GM23338 (cell line): ENCODE results near the gene DNAAF5. TPM values are rescaled to one million over a fixed set of nuclear protein-coding genes. Genes with fewer than 3 reads are reported as not detected.

Source experiments
- ATAC-seq: fragments of 200-7000 bp; cut with Tn5 transposase; 3 replicates; pipeline ENCODE4 v1.9.1; 2020
- DNase-seq: peaks from one replicate; pipeline ENCODE4 v3.0.0-alpha.2; 2015; ENCODE audit warnings: low spot score
- H2AFZ ChIP-seq: fragments of 200-600 bp; sonication (generic); 2 replicates; pipeline ENCODE4 v1.8.0; 2016; ENCODE audit warnings: antibody characterized with exemption, mild to moderate bottlenecking, moderate library complexity
- H3F3A ChIP-seq: fragments of 200-600 bp; sonication (generic); replicated peaks from 2 replicates; pipeline ENCODE4 v1.8.0; 2017; ENCODE audit warnings: antibody characterized with exemption, mixed run types, low read depth
- H3K27ac ChIP-seq: fragments of 200-600 bp; sonication (generic); 2 replicates; pipeline ENCODE4 v1.6.1; 2016; ENCODE audit warnings: low read depth
- H3K27me3 ChIP-seq: fragments of 200-600 bp; sonication (generic); 2 replicates; pipeline ENCODE4 v1.8.0; 2016; ENCODE audit warnings: mild to moderate bottlenecking, mixed run types, moderate library complexity; ENCODE audit not compliant: insufficient read depth
- H3K36me3 ChIP-seq: fragments of 200-600 bp; sonication (generic); 2 replicates; pipeline ENCODE4 v1.8.0; 2016; ENCODE audit warnings: mild to moderate bottlenecking; ENCODE audit not compliant: insufficient read depth
- H3K4me1 ChIP-seq: fragments of 200-600 bp; sonication (generic); 2 replicates; pipeline ENCODE4 v1.8.0; 2016; ENCODE audit warnings: mild to moderate bottlenecking, moderate library complexity; ENCODE audit not compliant: insufficient read depth
- H3K4me2 ChIP-seq: fragments of 200-600 bp; sonication (generic); 2 replicates; pipeline ENCODE4 v1.7.1; 2017; ENCODE audit warnings: mixed run types
- H3K4me3 ChIP-seq: fragments of 200-600 bp; sonication (generic); 2 replicates; pipeline ENCODE4 v1.6.1; 2016; ENCODE audit warnings: mixed run types
- H3K79me2 ChIP-seq: fragments of 200-600 bp; sonication (generic); replicated peaks from 2 replicates; pipeline ENCODE4 v1.8.0; 2017; ENCODE audit warnings: mild to moderate bottlenecking; ENCODE audit not compliant: insufficient read depth
- H3K9me2 ChIP-seq: fragments of 200-600 bp; sonication (generic); 2 replicates; pipeline ENCODE4 v1.8.0; 2017; ENCODE audit not compliant: insufficient read depth
- H4K20me1 ChIP-seq: fragments of 200-600 bp; sonication (generic); replicated peaks from 2 replicates; pipeline ENCODE4 v1.8.0; 2017; ENCODE audit warnings: mild to moderate bottlenecking; ENCODE audit not compliant: insufficient read depth
- H3K27ac Mint-ChIP-seq: 2 replicates; pipeline ENCODE4 v1.8.0; 2020; ENCODE audit warnings: inconsistent platforms, mild to moderate bottlenecking, moderate library complexity, mixed read lengths
- H3K27me3 Mint-ChIP-seq: 3 replicates; pipeline ENCODE4 v1.8.0; 2022; ENCODE audit warnings: low read depth, mild to moderate bottlenecking, moderate library complexity, mixed read lengths, inconsistent platforms; ENCODE audit not compliant: insufficient read depth, poor library complexity
- H3K36me3 Mint-ChIP-seq: 3 replicates; pipeline ENCODE4 v1.8.0; 2021; ENCODE audit warnings: low read depth, mild to moderate bottlenecking, inconsistent platforms, moderate library complexity, mixed read lengths
- H3K4me1 Mint-ChIP-seq: 3 replicates; pipeline ENCODE4 v1.8.0; 2020; ENCODE audit warnings: mild to moderate bottlenecking, inconsistent platforms, mixed read lengths
- H3K4me3 Mint-ChIP-seq: 3 replicates; pipeline ENCODE4 v1.8.0; 2021; ENCODE audit warnings: moderate library complexity, mild to moderate bottlenecking, inconsistent platforms, mixed read lengths
- H3K9me3 Mint-ChIP-seq: 3 replicates; pipeline ENCODE4 v1.8.0; 2020; ENCODE audit warnings: moderate library complexity, mild to moderate bottlenecking, inconsistent platforms, mixed read lengths
- NANOG ChIP-seq: IDR thresholded peaks from 2 replicates; pipeline ENCODE4 v1.6.1; 2016; ENCODE audit warnings: antibody characterized with exemption, borderline replicate concordance
- polyA plus RNA-seq: library from polyadenylated mRNA; unstranded; fragments of >200 nt; fragmentation: Nextera tagmentation; extraction: Ambion mirVana; gene quantifications from 2 replicates; pipeline ENCODE4 v1.2.1, GENCODE V29; 2016
- total RNA-seq: library from RNA; depleted of rRNA; stranded (reverse); fragments of >200 nt; shearing (Covaris generic); gene quantifications from 2 replicates; pipeline ENCODE4 v1.2.3, GENCODE V29; 2014
- TF ChIP-seq, protein P1 (sequence below): IDR thresholded peaks from one replicate; pipeline ENCODE4 v1.6.1; 2018; ENCODE audit warnings: antibody characterized with exemption; ENCODE audit not compliant: unreplicated experiment
- TF ChIP-seq, protein P2 (sequence below): fragments of 250-450 bp; sonication (Bioruptor Pico); IDR thresholded peaks from 2 replicates; pipeline ENCODE4 v1.5.0; 2020; ENCODE audit warnings: mild to moderate bottlenecking, moderate library complexity

Gene DNAAF5
- total and polyA plus RNA-seq, 2 experiments from 2014 or later = 20.4 to 86.7 TPM

DNA sequence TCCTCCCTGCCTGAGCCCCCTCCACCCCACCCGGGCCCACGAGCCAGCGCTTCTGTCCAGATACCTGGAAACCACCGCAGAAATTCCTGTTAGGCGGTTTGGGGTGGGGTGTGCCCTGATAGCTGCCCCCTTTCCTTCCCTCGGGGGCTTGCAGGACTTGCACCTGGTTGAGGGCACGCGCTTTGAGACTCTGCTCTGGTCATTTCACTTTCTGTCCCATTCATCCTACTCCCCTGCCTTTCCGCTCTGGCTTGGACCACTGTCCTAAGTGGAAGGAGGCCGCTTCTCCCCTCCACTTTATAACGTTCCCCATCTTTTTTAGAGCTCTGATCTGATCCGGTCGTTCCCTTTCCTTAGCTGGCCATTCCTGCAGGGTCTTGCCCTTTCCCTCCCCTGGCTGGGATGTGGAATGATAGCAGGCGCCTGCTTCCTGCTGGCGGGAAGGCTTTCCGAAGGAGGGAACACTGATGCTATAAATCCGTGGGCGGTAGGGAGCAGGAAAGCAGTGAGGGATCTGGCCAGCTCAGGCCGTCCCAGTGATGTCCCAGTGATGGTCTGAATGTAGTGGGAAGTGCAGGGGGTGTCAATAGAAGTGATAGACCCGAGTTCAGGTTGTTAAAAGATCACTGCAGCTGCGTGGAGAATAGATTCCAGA is 1.4 kb downstream of the DNAAF5 start:
- Histone ChIP-seq H3K9me2 (peaks cover 7% of the 10 kb centered on the region; the same call in 1 of the 2 replicates), H2AFZ (no peak overlapping the region), H3K4me3 (peak overlapping the region; percentile 69), H4K20me1 (peaks cover 9% of the 10 kb centered on the region; the same call in 1 of the 2 replicates), H3K36me3 (peaks cover 17% of the 10 kb centered on the region; the same call in 1 of the 2 replicates), H3F3A (no peaks in the 10 kb centered on the region), H3K27me3 (no peaks in the 10 kb centered on the region), H3K4me1 (peaks cover 7% of the 10 kb centered on the region; the same call in 1 of the 2 replicates), H3K27ac (no peak overlapping the region), H3K79me2 (peaks cover 85% of the 10 kb centered on the region), H3K4me2 (peak overlapping the region; percentile 80)
- peaks cover 33% of the 10 kb centered on the region for H3K9me3 Mint-ChIP-seq
- no peak overlapping the region for H3K27ac Mint-ChIP-seq
- H3K4me3 Mint-ChIP-seq = peak overlapping the region; percentile 89
- peaks cover 23% of the 10 kb centered on the region for H3K27me3 Mint-ChIP-seq
- H3K36me3 Mint-ChIP-seq = peaks cover 54% of the 10 kb centered on the region
- DNase-seq = peak; percentile 43
- ATAC-seq = peak; percentile 9
- H3K4me1 Mint-ChIP-seq = peaks cover 15% of the 10 kb centered on the region
- TF ChIP-seq, protein P1, sequence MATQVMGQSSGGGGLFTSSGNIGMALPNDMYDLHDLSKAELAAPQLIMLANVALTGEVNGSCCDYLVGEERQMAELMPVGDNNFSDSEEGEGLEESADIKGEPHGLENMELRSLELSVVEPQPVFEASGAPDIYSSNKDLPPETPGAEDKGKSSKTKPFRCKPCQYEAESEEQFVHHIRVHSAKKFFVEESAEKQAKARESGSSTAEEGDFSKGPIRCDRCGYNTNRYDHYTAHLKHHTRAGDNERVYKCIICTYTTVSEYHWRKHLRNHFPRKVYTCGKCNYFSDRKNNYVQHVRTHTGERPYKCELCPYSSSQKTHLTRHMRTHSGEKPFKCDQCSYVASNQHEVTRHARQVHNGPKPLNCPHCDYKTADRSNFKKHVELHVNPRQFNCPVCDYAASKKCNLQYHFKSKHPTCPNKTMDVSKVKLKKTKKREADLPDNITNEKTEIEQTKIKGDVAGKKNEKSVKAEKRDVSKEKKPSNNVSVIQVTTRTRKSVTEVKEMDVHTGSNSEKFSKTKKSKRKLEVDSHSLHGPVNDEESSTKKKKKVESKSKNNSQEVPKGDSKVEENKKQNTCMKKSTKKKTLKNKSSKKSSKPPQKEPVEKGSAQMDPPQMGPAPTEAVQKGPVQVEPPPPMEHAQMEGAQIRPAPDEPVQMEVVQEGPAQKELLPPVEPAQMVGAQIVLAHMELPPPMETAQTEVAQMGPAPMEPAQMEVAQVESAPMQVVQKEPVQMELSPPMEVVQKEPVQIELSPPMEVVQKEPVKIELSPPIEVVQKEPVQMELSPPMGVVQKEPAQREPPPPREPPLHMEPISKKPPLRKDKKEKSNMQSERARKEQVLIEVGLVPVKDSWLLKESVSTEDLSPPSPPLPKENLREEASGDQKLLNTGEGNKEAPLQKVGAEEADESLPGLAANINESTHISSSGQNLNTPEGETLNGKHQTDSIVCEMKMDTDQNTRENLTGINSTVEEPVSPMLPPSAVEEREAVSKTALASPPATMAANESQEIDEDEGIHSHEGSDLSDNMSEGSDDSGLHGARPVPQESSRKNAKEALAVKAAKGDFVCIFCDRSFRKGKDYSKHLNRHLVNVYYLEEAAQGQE = no peak

DNA sequence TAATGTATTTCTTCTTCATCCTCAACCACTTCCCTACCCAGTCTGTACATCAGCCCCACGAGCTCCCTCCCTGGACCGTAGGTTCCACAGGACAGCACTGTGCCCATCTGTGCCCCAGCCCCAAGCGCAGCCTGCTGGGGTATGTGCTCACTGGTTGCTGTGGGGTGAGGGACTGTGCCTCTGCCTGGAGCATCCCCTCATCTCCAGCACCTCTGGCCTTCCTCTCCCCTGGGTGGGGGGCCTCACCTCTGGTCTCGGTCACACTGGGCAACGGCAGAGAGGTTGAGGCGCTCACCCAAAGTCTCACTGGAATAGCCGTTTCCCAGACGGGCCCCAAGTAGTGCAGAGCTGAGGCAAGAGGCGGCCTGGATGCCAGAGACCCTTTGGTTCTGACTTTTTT is 2.1 kb downstream of the DNAAF5 start:
- H3K36me3 Mint-ChIP-seq = peaks cover 47% of the 10 kb centered on the region
- peaks cover 85% of the 10 kb centered on the region for H3K79me2 ChIP-seq
- ATAC-seq (no peak), DNase-seq (no peak)
- H3K4me2 ChIP-seq = peak overlapping the region; percentile 80; the same call in 1 of the 2 replicates
- H3K4me1 ChIP-seq = peaks cover 7% of the 10 kb centered on the region; the same call in 1 of the 2 replicates
- H3K9me3 Mint-ChIP-seq = peaks cover 26% of the 10 kb centered on the region
- peaks cover 22% of the 10 kb centered on the region for H3K27me3 Mint-ChIP-seq
- peaks cover 14% of the 10 kb centered on the region; the same call in 1 of the 2 replicates for H3K36me3 ChIP-seq
- peaks cover 15% of the 10 kb centered on the region for H3K4me1 Mint-ChIP-seq
- H3K27me3 ChIP-seq = no peaks in the 10 kb centered on the region
- H3F3A ChIP-seq = no peaks in the 10 kb centered on the region
- H3K9me2 ChIP-seq = peaks cover 7% of the 10 kb centered on the region; the same call in 1 of the 2 replicates
- no peak overlapping the region for H3K27ac Mint-ChIP-seq
- peaks cover 9% of the 10 kb centered on the region; the same call in 1 of the 2 replicates for H4K20me1 ChIP-seq
- H2AFZ ChIP-seq = no peak overlapping the region
- H3K4me3 ChIP-seq = peak overlapping the region; percentile 69; the same call in 1 of the 2 replicates
- H3K27ac ChIP-seq = no peak overlapping the region
- peak overlapping the region; percentile 89 for H3K4me3 Mint-ChIP-seq
- TF ChIP-seq, protein P1 = no peak
- TF ChIP-seq, protein P2, sequence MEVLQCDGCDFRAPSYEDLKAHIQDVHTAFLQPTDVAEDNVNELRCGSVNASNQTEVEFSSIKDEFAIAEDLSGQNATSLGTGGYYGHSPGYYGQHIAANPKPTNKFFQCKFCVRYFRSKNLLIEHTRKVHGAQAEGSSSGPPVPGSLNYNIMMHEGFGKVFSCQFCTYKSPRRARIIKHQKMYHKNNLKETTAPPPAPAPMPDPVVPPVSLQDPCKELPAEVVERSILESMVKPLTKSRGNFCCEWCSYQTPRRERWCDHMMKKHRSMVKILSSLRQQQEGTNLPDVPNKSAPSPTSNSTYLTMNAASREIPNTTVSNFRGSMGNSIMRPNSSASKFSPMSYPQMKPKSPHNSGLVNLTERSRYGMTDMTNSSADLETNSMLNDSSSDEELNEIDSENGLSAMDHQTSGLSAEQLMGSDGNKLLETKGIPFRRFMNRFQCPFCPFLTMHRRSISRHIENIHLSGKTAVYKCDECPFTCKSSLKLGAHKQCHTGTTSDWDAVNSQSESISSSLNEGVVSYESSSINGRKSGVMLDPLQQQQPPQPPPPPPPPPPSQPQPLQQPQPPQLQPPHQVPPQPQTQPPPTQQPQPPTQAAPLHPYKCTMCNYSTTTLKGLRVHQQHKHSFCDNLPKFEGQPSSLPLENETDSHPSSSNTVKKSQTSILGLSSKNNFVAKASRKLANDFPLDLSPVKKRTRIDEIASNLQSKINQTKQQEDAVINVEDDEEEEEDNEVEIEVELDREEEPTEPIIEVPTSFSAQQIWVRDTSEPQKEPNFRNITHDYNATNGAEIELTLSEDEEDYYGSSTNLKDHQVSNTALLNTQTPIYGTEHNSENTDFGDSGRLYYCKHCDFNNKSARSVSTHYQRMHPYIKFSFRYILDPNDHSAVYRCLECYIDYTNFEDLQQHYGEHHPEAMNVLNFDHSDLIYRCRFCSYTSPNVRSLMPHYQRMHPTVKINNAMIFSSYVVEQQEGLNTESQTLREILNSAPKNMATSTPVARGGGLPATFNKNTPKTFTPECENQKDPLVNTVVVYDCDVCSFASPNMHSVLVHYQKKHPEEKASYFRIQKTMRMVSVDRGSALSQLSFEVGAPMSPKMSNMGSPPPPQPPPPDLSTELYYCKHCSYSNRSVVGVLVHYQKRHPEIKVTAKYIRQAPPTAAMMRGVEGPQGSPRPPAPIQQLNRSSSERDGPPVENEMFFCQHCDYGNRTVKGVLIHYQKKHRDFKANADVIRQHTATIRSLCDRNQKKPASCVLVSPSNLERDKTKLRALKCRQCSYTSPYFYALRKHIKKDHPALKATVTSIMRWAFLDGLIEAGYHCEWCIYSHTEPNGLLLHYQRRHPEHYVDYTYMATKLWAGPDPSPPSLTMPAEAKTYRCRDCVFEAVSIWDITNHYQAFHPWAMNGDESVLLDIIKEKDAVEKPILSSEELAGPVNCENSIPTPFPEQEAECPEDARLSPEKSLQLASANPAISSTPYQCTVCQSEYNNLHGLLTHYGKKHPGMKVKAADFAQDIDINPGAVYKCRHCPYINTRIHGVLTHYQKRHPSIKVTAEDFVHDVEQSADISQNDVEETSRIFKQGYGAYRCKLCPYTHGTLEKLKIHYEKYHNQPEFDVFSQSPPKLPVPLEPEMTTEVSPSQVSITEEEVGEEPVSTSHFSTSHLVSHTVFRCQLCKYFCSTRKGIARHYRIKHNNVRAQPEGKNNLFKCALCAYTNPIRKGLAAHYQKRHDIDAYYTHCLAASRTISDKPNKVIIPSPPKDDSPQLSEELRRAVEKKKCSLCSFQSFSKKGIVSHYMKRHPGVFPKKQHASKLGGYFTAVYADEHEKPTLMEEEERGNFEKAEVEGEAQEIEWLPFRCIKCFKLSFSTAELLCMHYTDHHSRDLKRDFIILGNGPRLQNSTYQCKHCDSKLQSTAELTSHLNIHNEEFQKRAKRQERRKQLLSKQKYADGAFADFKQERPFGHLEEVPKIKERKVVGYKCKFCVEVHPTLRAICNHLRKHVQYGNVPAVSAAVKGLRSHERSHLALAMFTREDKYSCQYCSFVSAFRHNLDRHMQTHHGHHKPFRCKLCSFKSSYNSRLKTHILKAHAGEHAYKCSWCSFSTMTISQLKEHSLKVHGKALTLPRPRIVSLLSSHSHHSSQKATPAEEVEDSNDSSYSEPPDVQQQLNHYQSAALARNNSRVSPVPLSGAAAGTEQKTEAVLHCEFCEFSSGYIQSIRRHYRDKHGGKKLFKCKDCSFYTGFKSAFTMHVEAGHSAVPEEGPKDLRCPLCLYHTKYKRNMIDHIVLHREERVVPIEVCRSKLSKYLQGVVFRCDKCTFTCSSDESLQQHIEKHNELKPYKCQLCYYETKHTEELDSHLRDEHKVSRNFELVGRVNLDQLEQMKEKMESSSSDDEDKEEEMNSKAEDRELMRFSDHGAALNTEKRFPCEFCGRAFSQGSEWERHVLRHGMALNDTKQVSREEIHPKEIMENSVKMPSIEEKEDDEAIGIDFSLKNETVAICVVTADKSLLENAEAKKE (CRISPR knock-in tag) = no peak
- no peak for TF ChIP-seq NANOG
